GM12892 (cell line): Measurements from ENCODE around the gene DPH2.

Source experiments
- POLR2A ChIP-seq: IDR thresholded peaks from 2 replicates; pipeline ENCODE4 v1.6.1; 2011; ENCODE audit warnings: low read depth, low read length, control low read depth
- POLR2AphosphoS5 ChIP-seq: IDR thresholded peaks from 2 replicates; pipeline ENCODE4 v1.6.1; 2011; ENCODE audit warnings: low read depth, low read length, control low read depth
- TAF1 ChIP-seq: IDR thresholded peaks from 2 replicates; pipeline ENCODE4 v1.6.1; 2011; ENCODE audit warnings: low read depth, mild to moderate bottlenecking, control low read depth, low read length, borderline replicate concordance

GRCh38 chr1:43996733-43997115, 26.9 kb downstream of the DPH2 start:
- TF ChIP-seq POLR2AphosphoS5 (no peak), POLR2A (no peak), TAF1 (no peak)
